Nephron progenitor cell (in vitro differentiated cells): ENCODE results near the gene IQCF5.

Experiments used
- DNase-seq: peaks from one replicate; pipeline ENCODE4 v3.0.0; 2021
- H3K27ac Mint-ChIP-seq: 2 replicates; pipeline ENCODE4 v1.8.0; 2021; ENCODE audit warnings: mild to moderate bottlenecking, moderate library complexity, mixed read lengths
- H3K27me3 Mint-ChIP-seq: 2 replicates; pipeline ENCODE4 v1.8.0; 2021; ENCODE audit warnings: mild to moderate bottlenecking, low read depth, mixed read lengths; ENCODE audit not compliant: poor library complexity
- H3K36me3 Mint-ChIP-seq: 2 replicates; pipeline ENCODE4 v1.8.0; 2021; ENCODE audit warnings: low read depth, mixed read lengths
- H3K4me1 Mint-ChIP-seq: 2 replicates; pipeline ENCODE4 v1.8.0; 2021; ENCODE audit warnings: mixed read lengths
- H3K4me3 Mint-ChIP-seq: 2 replicates; pipeline ENCODE4 v1.8.0; 2021; ENCODE audit warnings: mild to moderate bottlenecking, moderate library complexity, mixed read lengths
- H3K9me3 Mint-ChIP-seq: 2 replicates; pipeline ENCODE4 v1.8.0; 2021; ENCODE audit warnings: mild to moderate bottlenecking, moderate library complexity, mixed read lengths
- CTCF ChIP-seq: fragments of 200-600 bp; sonication (generic); IDR thresholded peaks from 2 replicates; pipeline ENCODE4 v1.5.0; 2021; ENCODE audit warnings: antibody characterized with exemption

IQCF5 gene

GRCh38 chr3:51897391-51897790, 22.0 kb upstream of the IQCF5 start:
- TF ChIP-seq CTCF = no peak
- no peaks in the 10 kb centered on the region for H3K9me3 Mint-ChIP-seq
- H3K36me3 Mint-ChIP-seq = no peaks in the 10 kb centered on the region
- no peak overlapping the region for H3K27ac Mint-ChIP-seq
- no peaks in the 10 kb centered on the region for H3K4me1 Mint-ChIP-seq
- H3K4me3 Mint-ChIP-seq = no peak overlapping the region
- DNase-seq = no peak
- peaks cover 7% of the 10 kb centered on the region for H3K27me3 Mint-ChIP-seq

- Mint-ChIP-seq H3K36me3 (no peaks in the 10 kb centered on the region), H3K4me1 (no peaks in the 10 kb centered on the region), H3K27ac (no peak overlapping the region), H3K9me3 (no peaks in the 10 kb centered on the region), H3K27me3 (peaks cover 7% of the 10 kb centered on the region), H3K4me3 (no peak overlapping the region)
- DNase-seq = no peak
- no peak for TF ChIP-seq CTCF
Observed at GRCh38 chr3:51896607-51897305, 21.4 kb upstream of the IQCF5 start.

- peaks cover 14% of the 10 kb centered on the region for H3K27me3 Mint-ChIP-seq
- no peak overlapping the region for H3K4me3 Mint-ChIP-seq
- no peaks in the 10 kb centered on the region for H3K9me3 Mint-ChIP-seq
- no peaks in the 10 kb centered on the region for H3K36me3 Mint-ChIP-seq
- no peak overlapping the region for H3K27ac Mint-ChIP-seq
- no peak for TF ChIP-seq CTCF
- no peak for DNase-seq
- no peaks in the 10 kb centered on the region for H3K4me1 Mint-ChIP-seq
Observed at GRCh38 chr3:51894939-51895338, 19.5 kb upstream of the IQCF5 start.

GRCh38 chr3:51894391-51894790, 19.0 kb upstream of the IQCF5 start:
- no peak for TF ChIP-seq CTCF
- H3K4me3 Mint-ChIP-seq = no peak overlapping the region
- no peaks in the 10 kb centered on the region for H3K4me1 Mint-ChIP-seq
- DNase-seq = no peak
- no peak overlapping the region for H3K27ac Mint-ChIP-seq
- H3K27me3 Mint-ChIP-seq = peaks cover 14% of the 10 kb centered on the region
- H3K9me3 Mint-ChIP-seq = no peaks in the 10 kb centered on the region
- no peaks in the 10 kb centered on the region for H3K36me3 Mint-ChIP-seq

- Mint-ChIP-seq H3K36me3 (no peaks in the 10 kb centered on the region), H3K27me3 (peaks cover 6% of the 10 kb centered on the region), H3K9me3 (no peaks in the 10 kb centered on the region), H3K4me3 (no peak overlapping the region), H3K4me1 (no peaks in the 10 kb centered on the region), H3K27ac (no peak overlapping the region)
- TF ChIP-seq CTCF = no peak
- no peak for DNase-seq
Observed at GRCh38 chr3:51891242-51892039, 16.0 kb upstream of the IQCF5 start.
